ENCODE results near the gene ZBTB1. TPM values are rescaled to one million over a fixed set of nuclear protein-coding genes. Genes with fewer than 3 reads are reported as not detected.
"Not testable (repeated sequence)": the region's sequence is repeated elsewhere in the genome, so short reads cannot be mapped to it uniquely, and the experiment has no call there.

ZBTB1 gene
- total RNA-seq, 1 donor from 2014 or later = 34.3 TPM

DNA sequence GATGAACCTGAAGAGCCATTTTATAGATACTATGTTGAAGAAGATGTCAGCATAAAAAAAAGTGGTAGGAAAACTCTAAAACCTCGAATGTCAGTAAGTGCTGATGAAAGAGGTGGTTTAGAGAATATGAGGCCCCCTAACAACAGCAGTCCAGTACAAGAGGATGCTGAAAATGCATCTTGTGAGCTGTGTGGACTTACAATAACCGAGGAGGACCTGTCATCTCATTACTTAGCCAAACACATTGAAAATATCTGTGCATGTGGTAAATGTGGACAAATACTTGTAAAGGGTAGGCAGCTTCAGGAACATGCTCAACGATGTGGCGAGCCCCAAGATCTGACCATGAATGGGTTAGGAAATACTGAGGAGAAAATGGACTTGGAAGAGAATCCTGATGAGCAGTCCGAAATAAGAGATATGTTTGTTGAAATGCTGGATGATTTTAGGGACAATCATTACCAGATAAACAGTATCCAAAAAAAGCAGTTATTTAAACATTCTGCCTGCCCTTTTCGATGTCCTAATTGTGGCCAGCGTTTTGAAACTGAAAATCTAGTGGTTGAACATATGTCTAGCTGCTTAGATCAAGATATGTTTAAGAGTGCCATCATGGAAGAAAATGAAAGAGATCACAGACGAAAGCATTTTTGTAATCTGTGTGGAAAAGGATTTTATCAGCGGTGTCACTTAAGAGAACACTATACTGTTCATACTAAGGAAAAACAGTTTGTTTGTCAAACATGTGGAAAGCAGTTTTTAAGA lies 18.2 kb downstream of the ZBTB1 start:
- no peak for DNase-seq (ENCODE audit: low read depth, low spot score)

DNA sequence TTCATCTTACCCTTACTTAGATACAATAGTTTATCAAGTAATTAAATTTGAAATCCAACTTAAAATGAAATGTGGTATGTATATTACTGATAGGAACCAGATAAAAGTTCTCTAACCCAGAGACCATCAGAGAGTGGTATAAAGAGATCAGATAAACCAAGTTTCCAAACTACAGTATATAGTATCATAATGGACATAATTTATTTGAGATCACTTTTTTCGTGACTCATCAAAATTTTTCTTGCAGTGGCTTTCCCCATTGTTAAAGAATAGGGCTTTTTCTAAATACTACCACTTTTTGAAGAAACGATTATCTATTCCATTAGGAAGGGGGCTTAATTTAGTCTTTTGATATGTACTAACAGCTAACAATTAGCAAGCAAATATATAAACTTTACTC lies 20.8 kb downstream of the ZBTB1 start:
- no peak for DNase-seq (ENCODE audit: low read depth, low spot score)

DNA sequence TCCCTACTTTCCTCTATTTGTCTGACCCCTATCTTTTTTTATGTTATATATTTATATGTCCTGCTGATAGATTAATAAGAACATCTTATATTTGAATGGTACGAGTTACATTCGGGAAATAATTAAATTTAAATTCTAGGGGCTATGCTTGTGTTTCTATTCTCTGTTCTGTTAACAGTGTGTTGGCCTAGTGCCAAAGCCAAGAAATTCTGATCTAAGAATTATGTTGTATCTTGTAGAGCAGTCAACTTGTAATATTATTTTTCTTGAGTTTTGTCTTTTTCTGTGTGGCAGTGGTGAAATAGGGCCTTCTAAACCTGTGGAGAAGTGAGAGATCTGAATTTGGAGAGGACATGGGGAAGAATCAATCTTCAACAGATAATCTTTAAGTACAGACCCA lies 27.0 kb downstream of the ZBTB1 start:
- DNase-seq (ENCODE audit: low read depth, low spot score) = no peak

DNA sequence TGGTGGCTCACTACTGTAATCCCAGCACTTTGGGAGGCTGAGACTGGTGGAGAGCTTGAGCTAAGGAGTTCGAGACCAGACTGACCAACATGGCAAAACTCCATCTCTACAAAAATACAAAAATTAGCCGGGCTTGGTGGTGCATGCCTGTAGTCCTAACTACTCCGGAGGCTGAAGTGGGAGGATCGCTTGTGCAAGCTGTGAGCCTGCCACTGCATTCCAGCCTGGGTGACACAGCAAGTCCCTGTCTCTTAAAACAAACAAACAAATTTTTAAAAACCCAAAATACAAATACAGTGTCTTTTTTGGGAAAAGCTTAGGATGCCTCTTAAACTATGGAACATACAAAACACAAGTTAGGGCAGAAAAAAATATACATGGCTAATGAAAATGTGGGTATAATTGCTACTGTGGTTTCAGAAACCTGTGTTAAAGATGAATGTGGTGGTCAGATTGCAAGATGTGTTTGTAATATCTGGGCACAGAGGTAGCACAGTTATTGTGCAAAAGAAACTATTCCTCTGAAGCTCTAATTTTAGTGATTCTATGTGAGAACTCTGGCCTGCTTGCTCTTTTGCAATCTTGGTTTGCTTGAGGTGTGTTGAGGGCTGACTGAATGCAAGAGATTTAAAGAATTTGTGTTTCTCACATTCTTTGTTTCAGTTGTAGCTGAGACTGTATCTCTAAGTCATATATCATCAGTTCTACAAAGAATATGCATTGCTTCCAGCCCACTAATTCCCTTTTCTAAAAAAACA lies 32.1 kb downstream of the ZBTB1 start:
- no peak for DNase-seq (ENCODE audit: low read depth, low spot score)

DNA sequence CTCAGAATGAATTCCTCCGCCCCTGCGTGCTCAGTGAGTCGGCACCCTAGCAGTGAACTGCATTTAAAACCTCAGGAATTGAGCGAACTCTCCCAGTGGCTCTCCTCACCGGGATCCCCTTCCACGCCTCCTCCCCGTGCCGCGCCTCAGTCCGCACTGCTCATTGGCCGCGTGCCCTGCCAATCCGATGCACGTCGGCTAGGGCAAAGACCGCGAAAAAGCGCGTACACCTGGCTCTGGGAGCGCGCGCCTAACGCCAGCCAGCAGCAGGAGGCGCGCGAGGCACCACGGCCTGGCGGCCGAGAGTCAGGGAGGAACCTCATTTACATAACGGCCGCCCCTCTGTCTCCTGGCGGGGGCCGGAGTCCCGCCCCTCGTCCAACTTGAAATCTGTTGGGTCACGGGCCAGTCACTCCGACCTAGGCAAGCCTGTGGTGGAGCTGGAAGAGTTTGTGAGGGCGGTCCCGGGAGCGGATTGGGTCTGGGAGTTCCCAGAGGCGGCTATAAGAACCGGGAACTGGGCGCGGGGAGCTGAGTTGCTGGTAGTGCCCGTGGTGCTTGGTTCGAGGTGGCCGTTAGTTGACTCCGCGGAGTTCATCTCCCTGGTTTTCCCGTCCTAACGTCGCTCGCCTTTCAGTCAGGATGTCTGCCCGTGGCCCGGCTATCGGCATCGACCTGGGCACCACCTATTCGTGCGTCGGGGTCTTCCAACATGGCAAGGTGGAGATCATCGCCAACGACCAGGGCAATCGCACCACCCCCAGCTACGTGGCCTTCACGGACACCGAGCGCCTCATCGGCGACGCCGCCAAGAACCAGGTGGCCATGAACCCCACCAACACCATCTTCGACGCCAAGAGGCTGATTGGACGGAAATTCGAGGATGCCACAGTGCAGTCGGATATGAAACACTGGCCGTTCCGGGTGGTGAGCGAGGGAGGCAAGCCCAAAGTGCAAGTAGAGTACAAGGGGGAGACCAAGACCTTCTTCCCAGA lies 35.9 kb downstream of the ZBTB1 start, which contains the start of gene HSPA2:
HSPA2 (plus strand) TSS at position 534 of the 995 bp plus-strand sequence; CDS start at position 643, 109 bp downstream.
- peak; percentile 96 for DNase-seq (ENCODE audit: low read depth, low spot score)

DNA sequence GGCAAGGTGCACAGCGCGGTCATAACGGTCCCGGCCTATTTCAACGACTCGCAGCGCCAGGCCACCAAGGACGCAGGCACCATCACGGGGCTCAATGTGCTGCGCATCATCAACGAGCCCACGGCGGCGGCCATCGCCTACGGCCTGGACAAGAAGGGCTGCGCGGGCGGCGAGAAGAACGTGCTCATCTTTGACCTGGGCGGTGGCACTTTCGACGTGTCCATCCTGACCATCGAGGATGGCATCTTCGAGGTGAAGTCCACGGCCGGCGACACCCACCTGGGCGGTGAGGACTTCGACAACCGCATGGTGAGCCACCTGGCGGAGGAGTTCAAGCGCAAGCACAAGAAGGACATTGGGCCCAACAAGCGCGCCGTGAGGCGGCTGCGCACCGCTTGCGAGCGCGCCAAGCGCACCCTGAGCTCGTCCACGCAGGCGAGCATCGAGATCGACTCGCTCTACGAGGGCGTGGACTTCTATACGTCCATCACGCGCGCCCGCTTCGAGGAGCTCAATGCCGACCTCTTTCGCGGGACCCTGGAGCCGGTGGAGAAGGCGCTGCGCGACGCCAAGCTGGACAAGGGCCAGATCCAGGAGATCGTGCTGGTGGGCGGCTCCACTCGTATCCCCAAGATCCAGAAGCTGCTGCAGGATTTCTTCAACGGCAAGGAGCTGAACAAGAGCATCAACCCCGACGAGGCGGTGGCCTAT lies 36.8 kb downstream of the ZBTB1 start:
- DNase-seq (ENCODE audit: low read depth, low spot score) = no peak

DNA sequence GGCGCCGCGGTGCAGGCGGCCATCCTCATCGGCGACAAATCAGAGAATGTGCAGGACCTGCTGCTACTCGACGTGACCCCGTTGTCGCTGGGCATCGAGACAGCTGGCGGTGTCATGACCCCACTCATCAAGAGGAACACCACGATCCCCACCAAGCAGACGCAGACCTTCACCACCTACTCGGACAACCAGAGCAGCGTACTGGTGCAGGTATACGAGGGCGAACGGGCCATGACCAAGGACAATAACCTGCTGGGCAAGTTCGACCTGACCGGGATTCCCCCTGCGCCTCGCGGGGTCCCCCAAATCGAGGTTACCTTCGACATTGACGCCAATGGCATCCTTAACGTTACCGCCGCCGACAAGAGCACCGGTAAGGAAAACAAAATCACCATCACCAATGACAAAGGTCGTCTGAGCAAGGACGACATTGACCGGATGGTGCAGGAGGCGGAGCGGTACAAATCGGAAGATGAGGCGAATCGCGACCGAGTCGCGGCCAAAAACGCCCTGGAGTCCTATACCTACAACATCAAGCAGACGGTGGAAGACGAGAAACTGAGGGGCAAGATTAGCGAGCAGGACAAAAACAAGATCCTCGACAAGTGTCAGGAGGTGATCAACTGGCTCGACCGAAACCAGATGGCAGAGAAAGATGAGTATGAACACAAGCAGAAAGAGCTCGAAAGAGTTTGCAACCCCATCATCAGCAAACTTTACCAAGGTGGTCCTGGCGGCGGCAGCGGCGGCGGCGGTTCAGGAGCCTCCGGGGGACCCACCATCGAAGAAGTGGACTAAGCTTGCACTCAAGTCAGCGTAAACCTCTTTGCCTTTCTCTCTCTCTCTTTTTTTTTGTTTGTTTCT lies 37.6 kb downstream of the ZBTB1 start:
- no peak for DNase-seq (ENCODE audit: low read depth, low spot score)

DNA sequence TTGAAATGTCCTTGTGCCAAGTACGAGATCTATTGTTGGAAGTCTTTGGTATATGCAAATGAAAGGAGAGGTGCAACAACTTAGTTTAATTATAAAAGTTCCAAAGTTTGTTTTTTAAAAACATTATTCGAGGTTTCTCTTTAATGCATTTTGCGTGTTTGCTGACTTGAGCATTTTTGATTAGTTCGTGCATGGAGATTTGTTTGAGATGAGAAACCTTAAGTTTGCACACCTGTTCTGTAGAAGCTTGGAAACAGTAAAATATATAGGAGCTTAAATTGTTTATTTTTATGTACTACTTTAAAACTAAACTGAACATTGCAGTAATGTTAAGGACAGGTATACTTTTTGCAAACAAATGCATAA lies 38.2 kb downstream of the ZBTB1 start:
- DNase-seq (ENCODE audit: low read depth, low spot score) = no peak

DNA sequence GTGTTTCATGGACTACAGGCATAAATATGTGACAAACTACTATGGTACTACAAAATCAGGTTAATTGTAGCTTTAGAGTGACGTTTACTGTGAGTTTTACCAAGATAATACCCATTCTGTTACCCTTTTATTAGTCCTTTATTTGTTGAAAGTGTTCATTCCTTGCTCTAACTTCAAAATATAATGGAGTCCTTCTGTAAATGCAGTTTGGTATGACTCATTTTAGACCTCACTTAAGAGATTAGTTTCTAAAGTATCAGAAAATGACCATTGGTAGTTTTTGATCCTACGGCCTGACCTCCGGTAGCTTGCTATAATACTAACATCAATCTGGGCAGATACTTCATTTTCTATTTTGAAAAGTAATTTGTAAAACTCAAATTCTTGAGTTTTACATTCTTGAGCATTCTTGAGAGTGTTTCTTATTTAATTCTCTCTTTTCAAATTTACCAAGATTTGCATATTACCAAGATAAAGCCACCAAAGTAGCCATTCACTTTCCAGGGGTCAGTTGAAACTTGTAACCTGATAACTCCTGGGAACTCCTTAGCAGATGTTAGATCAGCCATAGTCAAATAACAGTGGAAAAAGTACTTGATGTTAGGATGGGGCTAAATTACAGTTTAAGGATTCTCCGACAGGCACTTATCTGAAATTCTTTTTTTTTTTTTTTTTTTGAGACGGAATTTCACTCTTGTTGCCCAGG lies 40.2 kb downstream of the ZBTB1 start:
- DNase-seq (ENCODE audit: low read depth, low spot score) = no peak

DNA sequence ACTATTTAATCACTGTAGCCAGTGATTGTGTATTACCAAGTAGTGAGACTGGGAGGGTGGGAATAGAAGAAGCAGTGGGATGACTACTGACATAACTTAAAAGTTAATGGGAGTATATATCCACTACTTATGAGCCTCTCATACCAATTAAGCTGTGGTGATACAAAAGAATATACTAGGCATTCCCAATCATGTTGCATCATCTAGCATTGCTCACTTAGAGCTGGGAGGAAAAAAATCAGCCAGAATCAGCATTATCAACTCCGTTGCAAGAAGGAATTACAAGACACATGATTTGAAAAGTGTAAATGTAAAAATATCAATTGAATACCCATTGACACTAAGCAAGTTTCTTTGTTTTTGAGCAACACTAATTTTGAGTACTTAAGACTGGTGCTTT lies 44.4 kb downstream of the ZBTB1 start:
- no peak for DNase-seq (ENCODE audit: low read depth, low spot score)

DNA sequence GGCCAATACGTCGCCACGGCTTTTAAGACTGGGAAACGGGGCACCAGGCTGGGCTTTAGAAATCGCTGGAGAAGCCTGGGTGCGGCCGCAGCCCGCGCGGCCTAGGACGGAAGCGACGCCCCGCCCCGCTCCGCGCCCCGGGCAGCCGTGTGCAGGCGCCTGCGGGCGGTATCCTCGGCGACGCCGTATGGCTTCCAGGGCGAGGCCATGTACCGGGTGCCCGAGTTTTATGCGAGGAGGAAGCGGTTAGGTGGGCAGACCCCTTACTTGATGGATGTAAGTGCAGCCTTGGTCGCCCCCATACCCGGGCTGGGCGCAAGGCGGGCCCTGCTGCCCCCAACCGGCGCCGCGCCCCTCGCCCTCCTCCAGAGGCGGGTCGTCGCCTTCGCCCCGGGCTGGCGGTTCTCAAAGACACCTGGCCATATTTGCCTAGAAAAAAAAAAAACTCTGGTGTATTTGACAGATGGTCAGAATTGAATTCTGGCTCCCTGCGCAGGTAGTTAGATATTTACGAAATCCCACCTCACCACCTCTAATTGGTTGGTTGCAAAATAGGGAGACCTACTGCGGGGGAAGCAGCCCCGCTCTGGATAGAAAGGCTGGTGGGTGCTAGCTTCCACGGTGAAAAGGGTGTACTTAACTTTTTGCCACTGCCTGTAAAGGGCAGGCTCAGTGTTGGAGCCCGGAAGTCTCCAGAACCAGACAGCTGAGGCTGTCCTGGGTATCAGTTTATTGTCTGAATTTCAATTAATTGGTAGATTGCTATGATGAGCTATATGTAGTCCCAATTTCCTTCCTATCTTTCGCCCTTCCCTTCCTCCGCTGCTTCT lies 45.4 kb downstream of the ZBTB1 start, which contains the start of gene PPP1R36:
PPP1R36 (plus strand) TSS at position 171 of the 830 bp plus-strand sequence; CDS start at position 208, 37 bp downstream.
- no peak for DNase-seq (ENCODE audit: low read depth, low spot score)

DNA sequence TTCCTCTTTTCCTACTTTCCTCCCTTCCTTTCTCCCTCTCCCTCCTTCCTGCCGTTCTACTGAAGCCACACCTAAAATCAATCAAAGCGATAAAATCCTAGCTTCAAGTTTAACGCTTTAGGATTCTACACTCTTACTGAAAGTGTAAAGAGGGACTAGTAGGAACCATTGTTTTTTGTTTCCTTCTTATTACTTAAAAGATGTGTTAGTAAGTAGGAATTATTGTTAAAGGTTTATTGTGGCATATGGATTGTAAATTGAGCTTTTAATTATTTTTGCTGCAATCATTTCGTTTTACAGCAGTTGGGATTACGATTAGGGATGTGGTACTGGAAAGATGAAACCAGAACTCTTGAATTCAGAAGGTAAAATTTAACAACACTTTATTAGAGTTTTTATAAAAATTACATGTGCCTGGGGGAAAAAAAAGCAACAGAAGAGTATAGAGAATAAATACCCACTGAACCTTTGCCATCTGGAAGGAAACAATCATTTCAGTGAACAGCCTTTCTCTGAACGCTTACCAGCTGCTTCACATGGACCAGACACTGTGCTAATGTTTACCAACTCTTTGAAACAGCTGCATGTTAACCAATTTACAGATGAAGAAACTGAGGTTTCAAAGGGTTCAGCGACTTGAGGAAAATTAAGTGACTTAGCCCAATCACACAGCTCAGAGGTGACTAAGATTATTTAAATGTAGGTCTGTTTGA lies 46.2 kb downstream of the ZBTB1 start:
- no peak for DNase-seq (ENCODE audit: low read depth, low spot score)

DNA sequence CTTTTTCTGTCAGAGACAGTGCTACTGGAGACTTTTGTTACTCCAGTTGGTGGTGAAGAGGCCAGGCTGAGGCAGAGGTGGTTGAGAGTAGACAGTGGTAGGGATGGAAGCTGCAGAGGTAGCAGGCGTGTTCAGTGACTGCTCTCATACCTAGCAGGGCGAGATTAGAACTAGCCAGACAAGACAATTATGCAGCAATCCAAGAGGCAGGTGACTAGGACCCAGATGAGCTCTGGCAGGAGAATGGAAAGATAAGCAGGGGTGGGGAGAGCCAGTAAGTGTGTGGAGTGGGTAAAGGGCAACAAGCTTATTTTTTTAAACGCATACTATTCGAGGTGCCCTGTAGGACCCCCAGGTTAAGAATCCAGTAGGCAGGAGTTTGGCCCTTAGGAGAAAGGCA lies 50.0 kb downstream of the ZBTB1 start:
- DNase-seq (ENCODE audit: low read depth, low spot score) = no peak

DNA sequence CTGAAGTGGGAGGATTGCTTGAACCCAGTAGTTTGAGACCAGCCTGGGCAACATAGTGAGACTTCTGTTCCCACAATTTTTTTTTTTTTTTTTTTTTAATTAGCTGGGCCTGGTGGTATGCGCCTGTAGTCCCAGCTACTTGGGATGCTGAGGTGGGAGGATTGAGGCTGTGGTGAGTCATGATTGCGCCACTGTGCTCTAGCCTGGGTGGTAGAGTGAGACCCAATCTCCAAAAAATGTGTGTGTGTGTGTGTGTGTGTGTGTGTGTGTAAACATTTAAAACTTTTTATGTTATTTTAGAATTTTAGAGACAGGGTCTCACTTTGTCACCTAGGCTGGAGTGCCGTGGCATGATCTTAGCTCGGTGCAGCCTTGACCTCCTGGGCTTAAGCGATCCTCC lies 52.0 kb downstream of the ZBTB1 start:
- DNase-seq (ENCODE audit: low read depth, low spot score) = no peak

DNA sequence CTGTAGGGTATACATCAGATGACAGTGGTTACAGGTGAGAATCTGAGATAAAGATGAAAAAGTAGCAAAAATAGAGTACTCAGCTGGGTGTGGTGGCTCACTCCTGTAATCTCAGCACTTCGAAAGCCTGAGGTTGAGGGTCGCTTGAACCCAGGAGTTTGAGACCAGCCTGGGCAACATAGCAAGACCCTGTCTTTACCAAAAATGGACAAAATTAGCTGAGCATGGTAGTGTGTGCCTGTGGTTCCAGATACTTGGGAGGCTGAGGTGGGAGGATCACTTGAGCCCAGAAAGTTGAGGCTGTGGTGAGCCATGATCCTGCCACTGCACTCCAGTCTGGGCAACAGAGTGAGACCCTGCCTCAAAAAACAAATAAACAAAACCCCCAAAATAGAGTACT lies 53.6 kb downstream of the ZBTB1 start:
- DNase-seq (ENCODE audit: low read depth, low spot score) = not testable (repeated sequence)

DNA sequence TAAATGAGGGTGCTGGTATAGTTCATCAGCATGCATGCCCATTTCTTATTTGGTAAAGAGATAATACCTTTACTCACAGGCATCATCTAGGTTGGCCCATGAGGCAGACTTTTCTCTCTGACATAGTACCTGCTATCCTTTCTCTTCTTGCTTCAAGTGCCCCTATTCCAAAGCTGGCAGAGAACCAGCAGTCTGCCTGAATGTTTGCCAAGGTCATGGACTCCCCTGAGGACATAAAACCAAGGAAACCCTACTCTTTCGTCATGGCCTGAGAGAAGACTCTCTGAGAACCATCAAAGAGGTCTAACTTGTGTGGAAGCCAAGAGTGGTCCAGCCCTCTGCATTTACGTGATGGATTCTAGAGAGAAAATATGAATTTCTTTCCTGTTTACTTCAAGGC lies 57.1 kb downstream of the ZBTB1 start:
- DNase-seq (ENCODE audit: low read depth, low spot score) = no peak

DNA sequence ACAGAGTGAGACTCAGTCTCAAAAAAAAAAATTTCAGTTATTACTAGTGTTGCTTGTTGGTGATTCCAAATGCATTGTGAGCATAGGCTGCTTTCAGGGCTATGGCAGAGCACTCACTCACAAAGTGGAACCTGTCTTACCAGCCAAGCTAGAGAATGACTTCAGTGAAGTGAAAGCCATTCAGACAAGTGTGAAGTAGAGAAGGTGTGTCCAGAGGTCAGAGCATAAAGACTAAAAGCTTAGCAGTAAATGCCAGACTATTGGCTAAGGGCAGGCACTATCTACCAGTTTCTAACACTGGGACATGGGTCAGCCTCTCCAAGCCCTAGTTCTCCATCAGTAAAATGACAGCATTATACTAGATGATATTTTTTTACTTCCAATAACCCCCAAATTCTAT lies 57.9 kb downstream of the ZBTB1 start:
- DNase-seq (ENCODE audit: low read depth, low spot score) = no peak

DNA sequence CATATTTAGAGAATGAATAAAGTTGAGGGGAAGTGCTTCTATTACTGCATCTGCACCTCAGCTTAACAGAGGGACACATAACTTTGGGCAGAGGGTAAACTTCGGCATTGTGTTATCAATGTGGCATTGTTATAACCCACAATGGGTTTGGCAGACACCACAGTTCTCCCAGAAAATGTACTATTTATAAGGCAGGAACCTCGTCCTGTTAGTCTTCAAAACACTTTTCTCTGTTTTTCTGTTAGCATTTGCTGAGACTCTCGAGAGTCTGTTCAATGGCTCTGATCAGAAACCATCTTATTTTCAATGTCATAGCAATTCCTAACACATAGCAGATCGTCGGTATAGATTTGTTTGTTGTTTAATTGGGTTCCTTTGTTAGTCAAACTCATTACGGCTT lies 59.1 kb downstream of the ZBTB1 start:
- DNase-seq (ENCODE audit: low read depth, low spot score) = no peak

Data from pulmonary artery endothelial cell (primary cell).